Panc1 (cell line): Measurements from ENCODE around the gene PON1.

Experiments used
- POLR2AphosphoS5 ChIP-seq: IDR thresholded peaks from 2 replicates; pipeline ENCODE4 v1.6.1; 2012; ENCODE audit warnings: mild to moderate bottlenecking, low read depth, low read length, moderate library complexity
- SIN3A ChIP-seq: IDR thresholded peaks from 2 replicates; pipeline ENCODE4 v1.6.1; 2012; ENCODE audit warnings: low read depth, mild to moderate bottlenecking, low read length, moderate library complexity, borderline replicate concordance; ENCODE audit not compliant: insufficient read depth
- TCF7L2 ChIP-seq: IDR thresholded peaks from 2 replicates; pipeline ENCODE4 v1.6.1; 2011; ENCODE audit warnings: mild to moderate bottlenecking, low read depth, low read length, inconsistent platforms
- TF ChIP-seq, protein P1 (sequence below): fragments of 450-650 bp; IDR thresholded peaks from 2 replicates; pipeline ENCODE4 v1.5.1; 2017; ENCODE audit warnings: mild to moderate bottlenecking
- TF ChIP-seq, protein P2 (sequence below), 2 experiments: IDR thresholded peaks; 2 replicates each; pipeline ENCODE4 v1.6.1; 2011 to 2012; ENCODE audit warnings: low read depth in 2 of 2, control low read depth in 1 of 2, low read length in 1 of 2, mild to moderate bottlenecking in 1 of 2, moderate library complexity in 1 of 2; ENCODE audit not compliant: insufficient read depth in 1 of 2

DNA sequence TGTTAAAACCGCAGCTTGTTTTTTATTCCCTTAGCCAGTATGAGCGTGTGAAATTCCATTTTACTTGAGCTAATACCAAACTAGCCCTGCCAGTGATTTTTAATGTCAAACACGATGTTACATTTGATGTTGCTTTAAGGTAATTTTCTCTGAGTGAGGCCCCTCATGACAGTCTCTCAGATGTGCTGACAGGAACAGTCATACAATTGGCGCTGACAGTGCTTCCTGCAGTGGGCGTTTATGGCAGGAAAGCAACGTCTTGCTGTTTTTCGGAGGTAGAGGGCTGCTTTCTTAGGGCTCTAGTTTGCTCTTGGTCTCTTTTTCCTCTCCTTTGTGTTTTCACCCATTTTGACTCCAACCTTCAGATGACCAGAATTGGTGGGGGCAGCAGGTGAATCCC lies 19.3 kb downstream of the PON1 start:
- TF ChIP-seq, protein P1, sequence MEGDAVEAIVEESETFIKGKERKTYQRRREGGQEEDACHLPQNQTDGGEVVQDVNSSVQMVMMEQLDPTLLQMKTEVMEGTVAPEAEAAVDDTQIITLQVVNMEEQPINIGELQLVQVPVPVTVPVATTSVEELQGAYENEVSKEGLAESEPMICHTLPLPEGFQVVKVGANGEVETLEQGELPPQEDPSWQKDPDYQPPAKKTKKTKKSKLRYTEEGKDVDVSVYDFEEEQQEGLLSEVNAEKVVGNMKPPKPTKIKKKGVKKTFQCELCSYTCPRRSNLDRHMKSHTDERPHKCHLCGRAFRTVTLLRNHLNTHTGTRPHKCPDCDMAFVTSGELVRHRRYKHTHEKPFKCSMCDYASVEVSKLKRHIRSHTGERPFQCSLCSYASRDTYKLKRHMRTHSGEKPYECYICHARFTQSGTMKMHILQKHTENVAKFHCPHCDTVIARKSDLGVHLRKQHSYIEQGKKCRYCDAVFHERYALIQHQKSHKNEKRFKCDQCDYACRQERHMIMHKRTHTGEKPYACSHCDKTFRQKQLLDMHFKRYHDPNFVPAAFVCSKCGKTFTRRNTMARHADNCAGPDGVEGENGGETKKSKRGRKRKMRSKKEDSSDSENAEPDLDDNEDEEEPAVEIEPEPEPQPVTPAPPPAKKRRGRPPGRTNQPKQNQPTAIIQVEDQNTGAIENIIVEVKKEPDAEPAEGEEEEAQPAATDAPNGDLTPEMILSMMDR, result no peak
- TF ChIP-seq, protein P2, sequence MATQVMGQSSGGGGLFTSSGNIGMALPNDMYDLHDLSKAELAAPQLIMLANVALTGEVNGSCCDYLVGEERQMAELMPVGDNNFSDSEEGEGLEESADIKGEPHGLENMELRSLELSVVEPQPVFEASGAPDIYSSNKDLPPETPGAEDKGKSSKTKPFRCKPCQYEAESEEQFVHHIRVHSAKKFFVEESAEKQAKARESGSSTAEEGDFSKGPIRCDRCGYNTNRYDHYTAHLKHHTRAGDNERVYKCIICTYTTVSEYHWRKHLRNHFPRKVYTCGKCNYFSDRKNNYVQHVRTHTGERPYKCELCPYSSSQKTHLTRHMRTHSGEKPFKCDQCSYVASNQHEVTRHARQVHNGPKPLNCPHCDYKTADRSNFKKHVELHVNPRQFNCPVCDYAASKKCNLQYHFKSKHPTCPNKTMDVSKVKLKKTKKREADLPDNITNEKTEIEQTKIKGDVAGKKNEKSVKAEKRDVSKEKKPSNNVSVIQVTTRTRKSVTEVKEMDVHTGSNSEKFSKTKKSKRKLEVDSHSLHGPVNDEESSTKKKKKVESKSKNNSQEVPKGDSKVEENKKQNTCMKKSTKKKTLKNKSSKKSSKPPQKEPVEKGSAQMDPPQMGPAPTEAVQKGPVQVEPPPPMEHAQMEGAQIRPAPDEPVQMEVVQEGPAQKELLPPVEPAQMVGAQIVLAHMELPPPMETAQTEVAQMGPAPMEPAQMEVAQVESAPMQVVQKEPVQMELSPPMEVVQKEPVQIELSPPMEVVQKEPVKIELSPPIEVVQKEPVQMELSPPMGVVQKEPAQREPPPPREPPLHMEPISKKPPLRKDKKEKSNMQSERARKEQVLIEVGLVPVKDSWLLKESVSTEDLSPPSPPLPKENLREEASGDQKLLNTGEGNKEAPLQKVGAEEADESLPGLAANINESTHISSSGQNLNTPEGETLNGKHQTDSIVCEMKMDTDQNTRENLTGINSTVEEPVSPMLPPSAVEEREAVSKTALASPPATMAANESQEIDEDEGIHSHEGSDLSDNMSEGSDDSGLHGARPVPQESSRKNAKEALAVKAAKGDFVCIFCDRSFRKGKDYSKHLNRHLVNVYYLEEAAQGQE (IDR thresholded peaks at IDR 0.05; ENCODE audit: insufficient read depth in 1 of 2, low read depth in 2 of 2, low read length in 1 of 2), result no peak
- no peak for TF ChIP-seq POLR2AphosphoS5
- TF ChIP-seq SIN3A, result no peak
- no peak for TF ChIP-seq TCF7L2
